GM23338 (cell line): ENCODE measurements around the gene NPDC1.

Source experiments
- CREB1 ChIP-seq: fragments of 250-450 bp; sonication (Bioruptor Pico); IDR thresholded peaks from 2 replicates; pipeline ENCODE4 v1.5.0; 2020; ENCODE audit warnings: low read depth, mild to moderate bottlenecking, moderate library complexity
- POLR2AphosphoS5 ChIP-seq: IDR thresholded peaks from 2 replicates; pipeline ENCODE4 v1.6.1; 2016; ENCODE audit warnings: antibody characterized with exemption, low read depth
- TF ChIP-seq, protein P1 (sequence below), 2 experiments: fragments of 200-600 bp in 1 of 2; sonication (generic) in 1 of 2; conservative IDR thresholded peaks; 2 replicates each; pipeline versions ENCODE4 v1.5.1 to v1.6.1; 2016 to 2017; ENCODE audit warnings: antibody characterized with exemption in 2 of 2, low read depth in 2 of 2, mild to moderate bottlenecking in 2 of 2, moderate library complexity in 1 of 2

DNA sequence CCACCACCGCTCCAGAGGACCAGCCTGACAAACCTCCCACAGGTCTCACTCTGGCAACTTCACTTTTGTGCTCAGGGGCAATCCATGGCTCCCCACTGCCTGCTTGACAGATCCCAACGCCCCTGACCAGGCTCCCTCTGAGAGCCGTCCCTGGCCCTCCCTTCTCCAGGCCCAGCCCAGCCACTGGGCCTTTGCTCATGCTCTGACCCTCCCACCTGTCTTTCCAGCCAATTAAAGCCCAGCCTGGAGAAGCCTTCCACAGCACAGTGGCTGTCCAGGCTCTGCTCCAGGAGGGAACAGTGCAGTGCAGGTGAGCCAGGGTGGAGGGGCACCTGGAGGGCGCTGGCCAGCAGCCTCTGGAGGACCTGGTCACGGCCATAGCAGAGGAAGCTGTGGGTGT lies 4.6 kb upstream of the NPDC1 start:
- TF ChIP-seq CREB1 (CRISPR knock-in tag) (no peak), POLR2AphosphoS5 (no peak)
- TF ChIP-seq, protein P1, sequence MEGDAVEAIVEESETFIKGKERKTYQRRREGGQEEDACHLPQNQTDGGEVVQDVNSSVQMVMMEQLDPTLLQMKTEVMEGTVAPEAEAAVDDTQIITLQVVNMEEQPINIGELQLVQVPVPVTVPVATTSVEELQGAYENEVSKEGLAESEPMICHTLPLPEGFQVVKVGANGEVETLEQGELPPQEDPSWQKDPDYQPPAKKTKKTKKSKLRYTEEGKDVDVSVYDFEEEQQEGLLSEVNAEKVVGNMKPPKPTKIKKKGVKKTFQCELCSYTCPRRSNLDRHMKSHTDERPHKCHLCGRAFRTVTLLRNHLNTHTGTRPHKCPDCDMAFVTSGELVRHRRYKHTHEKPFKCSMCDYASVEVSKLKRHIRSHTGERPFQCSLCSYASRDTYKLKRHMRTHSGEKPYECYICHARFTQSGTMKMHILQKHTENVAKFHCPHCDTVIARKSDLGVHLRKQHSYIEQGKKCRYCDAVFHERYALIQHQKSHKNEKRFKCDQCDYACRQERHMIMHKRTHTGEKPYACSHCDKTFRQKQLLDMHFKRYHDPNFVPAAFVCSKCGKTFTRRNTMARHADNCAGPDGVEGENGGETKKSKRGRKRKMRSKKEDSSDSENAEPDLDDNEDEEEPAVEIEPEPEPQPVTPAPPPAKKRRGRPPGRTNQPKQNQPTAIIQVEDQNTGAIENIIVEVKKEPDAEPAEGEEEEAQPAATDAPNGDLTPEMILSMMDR (conservative IDR thresholded peaks at IDR 0.05; ENCODE audit: low read depth in 2 of 2): no peak
